MM.1S (cell line): ENCODE data around the gene TMOD1.

Experiments
- CTCF ChIP-seq: fragments of 300-600 bp; sonication (generic); IDR thresholded peaks from 2 replicates; pipeline ENCODE4 v1.5.1; 2016; ENCODE audit warnings: antibody characterized with exemption, low read length, mixed read lengths
- EZH2 ChIP-seq: fragments of 300-600 bp; sonication (generic); optimal IDR thresholded peaks from 2 replicates; pipeline ENCODE3; 2017; ENCODE audit warnings: low read depth, mild to moderate bottlenecking, antibody characterized with exemption, low read length, mixed read lengths
- EZH2phosphoT487 ChIP-seq: fragments of 300-600 bp; sonication (generic); IDR thresholded peaks from 2 replicates; pipeline ENCODE4 v1.6.1; 2018; ENCODE audit warnings: antibody characterized with exemption, low read length

- TF ChIP-seq CTCF (no peak), EZH2 (no peak), EZH2phosphoT487 (no peak)
Observed at GRCh38 chr9:97570899-97571298, 69.4 kb downstream of the TMOD1 start.
